ENCODE results near the gene SHISA6.

Gene SHISA6

GRCh38 chr17:11245791-11246190 is 4.8 kb downstream of the SHISA6 start:
- H3K27me3 ChIP-seq (ENCODE audit: control insufficient read depth in 1 of 2, insufficient read depth in 1 of 2, low read length in 2 of 2) = peaks cover 22 to 38% of the 10 kb centered on the region in 2 experiments
- no peak overlapping the region for H3K4me2 ChIP-seq (ENCODE audit: low read length, poor library complexity, severe bottlenecking)

GRCh38 chr17:11250161-11250560 is 9.1 kb downstream of the SHISA6 start:
- no peak overlapping the region for H2BK15ac ChIP-seq (ENCODE audit: low read depth, poor library complexity, severe bottlenecking)
- no peak overlapping the region for H2BK120ac ChIP-seq (ENCODE audit: low read depth, low read length)
- H4K8ac ChIP-seq (ENCODE audit: low read length) = no peak overlapping the region
- H4K91ac ChIP-seq (ENCODE audit: low read length) = no peak overlapping the region
- H3K4ac ChIP-seq (ENCODE audit: low read depth in 1 of 2, low read length in 2 of 2) = no peak overlapping the region
- H2BK12ac ChIP-seq (ENCODE audit: low read length in 2 of 2) = no peak overlapping the region
- H3K27ac ChIP-seq (ENCODE audit: low read length, poor library complexity, severe bottlenecking) = no peak overlapping the region
- H2AK5ac ChIP-seq (ENCODE audit: low read length, severe bottlenecking) = no peak overlapping the region
- H3K9ac ChIP-seq (ENCODE audit: low read length) = no peak overlapping the region
- 87% methylated on average over 7 of the region's 7 CpGs for WGBS
- H2BK5ac ChIP-seq (ENCODE audit: low read depth, low read length, poor library complexity, severe bottlenecking) = no peak overlapping the region
- H3K14ac ChIP-seq (ENCODE audit: low read length in 2 of 2) = no peak overlapping the region
- no peak overlapping the region for H2AFZ ChIP-seq (ENCODE audit: low read depth, low read length)
- H3K4me2 ChIP-seq (ENCODE audit: low read length, poor library complexity, severe bottlenecking) = no peak overlapping the region
- H3K4me3 ChIP-seq (ENCODE audit: insufficient read depth in 1 of 2, low read depth in 1 of 2, low read length in 2 of 2) = no peak overlapping the region
- H3K23ac ChIP-seq (ENCODE audit: low read length in 2 of 2) = no peak overlapping the region
- no peaks in the 10 kb centered on the region for H3K36me3 ChIP-seq (ENCODE audit: control insufficient read depth in 1 of 2, insufficient read depth in 2 of 2, low read depth in 1 of 2, low read length in 2 of 2)
- H3K18ac ChIP-seq (ENCODE audit: low read depth in 1 of 2, low read length in 2 of 2) = no peak overlapping the region
- no peaks in the 10 kb centered on the region for H3K4me1 ChIP-seq (ENCODE audit: control insufficient read depth, insufficient read depth, low read depth, low read length)
- no peaks in the 10 kb centered on the region for H3K9me3 ChIP-seq (ENCODE audit: control insufficient read depth, low read length)
- H3K79me1 ChIP-seq (replicated peaks; ENCODE audit: low read length, poor library complexity, severe bottlenecking) = no peaks in the 10 kb centered on the region
- peaks cover 0 to 7% of the 10 kb centered on the region in 2 experiments for H3K27me3 ChIP-seq (ENCODE audit: control insufficient read depth in 1 of 2, insufficient read depth in 1 of 2, low read length in 2 of 2)
- DNase-seq = no peak

More at GRCh38 chr17:11245791-11246190, 4.8 kb downstream of the SHISA6 start:
- H2AK5ac ChIP-seq (ENCODE audit: low read length, severe bottlenecking) = no peak overlapping the region
- no peaks in the 10 kb centered on the region for H3K79me1 ChIP-seq (replicated peaks; ENCODE audit: low read length, poor library complexity, severe bottlenecking)
- no peak overlapping the region for H2BK5ac ChIP-seq (ENCODE audit: low read depth, low read length, poor library complexity, severe bottlenecking)
- H3K9ac ChIP-seq (ENCODE audit: low read length) = no peak overlapping the region
- H3K4me1 ChIP-seq (ENCODE audit: control insufficient read depth, insufficient read depth, low read depth, low read length) = peaks cover 9% of the 10 kb centered on the region
- no peak overlapping the region for H3K18ac ChIP-seq (ENCODE audit: low read depth in 1 of 2, low read length in 2 of 2)
- no peak overlapping the region for H2AFZ ChIP-seq (ENCODE audit: low read depth, low read length)
- no peak overlapping the region for H2BK15ac ChIP-seq (ENCODE audit: low read depth, poor library complexity, severe bottlenecking)
- DNase-seq = no peak
- no peak overlapping the region for H3K23ac ChIP-seq (ENCODE audit: low read length in 2 of 2)
- H2BK120ac ChIP-seq (ENCODE audit: low read depth, low read length) = no peak overlapping the region
- H3K14ac ChIP-seq (ENCODE audit: low read length in 2 of 2) = no peak overlapping the region
- H2BK12ac ChIP-seq (ENCODE audit: low read length in 2 of 2) = no peak overlapping the region
- H3K4ac ChIP-seq (ENCODE audit: low read depth in 1 of 2, low read length in 2 of 2) = no peak overlapping the region
- H3K9me3 ChIP-seq (ENCODE audit: control insufficient read depth, low read length) = no peaks in the 10 kb centered on the region
- no peak overlapping the region for H3K4me3 ChIP-seq (ENCODE audit: insufficient read depth in 1 of 2, low read depth in 1 of 2, low read length in 2 of 2)
- H3K27ac ChIP-seq (ENCODE audit: low read length, poor library complexity, severe bottlenecking) = no peak overlapping the region
- H4K8ac ChIP-seq (ENCODE audit: low read length) = no peak overlapping the region
- no peak overlapping the region for H4K91ac ChIP-seq (ENCODE audit: low read length)
- 44% methylated on average over 1 of the region's 3 CpGs for WGBS
- H3K36me3 ChIP-seq (ENCODE audit: control insufficient read depth in 1 of 2, insufficient read depth in 2 of 2, low read depth in 1 of 2, low read length in 2 of 2) = peaks cover 0 to 3% of the 10 kb centered on the region in 2 experiments

- no peak overlapping the region for H2AFZ ChIP-seq (ENCODE audit: low read depth, low read length)
- no peak overlapping the region for H4K8ac ChIP-seq (ENCODE audit: low read length)
- no peaks in the 10 kb centered on the region for H3K79me1 ChIP-seq (replicated peaks; ENCODE audit: low read length, poor library complexity, severe bottlenecking)
- no peaks in the 10 kb centered on the region for H3K9me3 ChIP-seq (ENCODE audit: control insufficient read depth, low read length)
- H3K27me3 ChIP-seq (ENCODE audit: control insufficient read depth in 1 of 2, insufficient read depth in 1 of 2, low read length in 2 of 2) = peaks cover 0 to 7% of the 10 kb centered on the region in 2 experiments
- no peak overlapping the region for H2BK5ac ChIP-seq (ENCODE audit: low read depth, low read length, poor library complexity, severe bottlenecking)
- no peak overlapping the region for H4K91ac ChIP-seq (ENCODE audit: low read length)
- 49% methylated on average over 11 of the region's 11 CpGs for WGBS
- no peak overlapping the region for H2BK120ac ChIP-seq (ENCODE audit: low read depth, low read length)
- no peak overlapping the region for H3K4ac ChIP-seq (ENCODE audit: low read depth in 1 of 2, low read length in 2 of 2)
- H3K4me3 ChIP-seq (ENCODE audit: insufficient read depth in 1 of 2, low read depth in 1 of 2, low read length in 2 of 2) = no peak overlapping the region
- H3K4me1 ChIP-seq (ENCODE audit: control insufficient read depth, insufficient read depth, low read depth, low read length) = no peaks in the 10 kb centered on the region
- DNase-seq = no peak
- H3K14ac ChIP-seq (ENCODE audit: low read length in 2 of 2) = no peak overlapping the region
- H2AK5ac ChIP-seq (ENCODE audit: low read length, severe bottlenecking) = no peak overlapping the region
- H3K27ac ChIP-seq (ENCODE audit: low read length, poor library complexity, severe bottlenecking) = no peak overlapping the region
- no peaks in the 10 kb centered on the region for H3K36me3 ChIP-seq (ENCODE audit: control insufficient read depth in 1 of 2, insufficient read depth in 2 of 2, low read depth in 1 of 2, low read length in 2 of 2)
- H3K9ac ChIP-seq (ENCODE audit: low read length) = no peak overlapping the region
- no peak overlapping the region for H3K4me2 ChIP-seq (ENCODE audit: low read length, poor library complexity, severe bottlenecking)
- H3K23ac ChIP-seq (ENCODE audit: low read length in 2 of 2) = no peak overlapping the region
- H2BK12ac ChIP-seq (ENCODE audit: low read length in 2 of 2) = no peak overlapping the region
- H3K18ac ChIP-seq (ENCODE audit: low read depth in 1 of 2, low read length in 2 of 2) = no peak overlapping the region
- H2BK15ac ChIP-seq (ENCODE audit: low read depth, poor library complexity, severe bottlenecking) = no peak overlapping the region
Observed at GRCh38 chr17:11251561-11252107, 10.6 kb downstream of the SHISA6 start.

GRCh38 chr17:11252146-11252545 is 11.1 kb downstream of the SHISA6 start:
- Histone ChIP-seq H2AK5ac (ENCODE audit: low read length, severe bottlenecking) (no peak overlapping the region), H4K91ac (ENCODE audit: low read length) (no peak overlapping the region), H3K4me3 (ENCODE audit: insufficient read depth in 1 of 2, low read depth in 1 of 2, low read length in 2 of 2) (no peak overlapping the region), H2BK120ac (ENCODE audit: low read depth, low read length) (no peak overlapping the region), H2AFZ (ENCODE audit: low read depth, low read length) (no peak overlapping the region), H3K27ac (ENCODE audit: low read length, poor library complexity, severe bottlenecking) (no peak overlapping the region), H2BK5ac (ENCODE audit: low read depth, low read length, poor library complexity, severe bottlenecking) (no peak overlapping the region), H2BK15ac (ENCODE audit: low read depth, poor library complexity, severe bottlenecking) (no peak overlapping the region), H3K23ac (ENCODE audit: low read length in 2 of 2) (no peak overlapping the region), H3K79me1 (replicated peaks; ENCODE audit: low read length, poor library complexity, severe bottlenecking) (no peaks in the 10 kb centered on the region), H3K4me2 (ENCODE audit: low read length, poor library complexity, severe bottlenecking) (no peak overlapping the region), H3K27me3 (ENCODE audit: control insufficient read depth in 1 of 2, insufficient read depth in 1 of 2, low read length in 2 of 2) (peaks cover 0 to 4% of the 10 kb centered on the region in 2 experiments), H3K14ac (ENCODE audit: low read length in 2 of 2) (no peak overlapping the region), H4K8ac (ENCODE audit: low read length) (no peak overlapping the region), H3K4me1 (ENCODE audit: control insufficient read depth, insufficient read depth, low read depth, low read length) (no peaks in the 10 kb centered on the region), H3K36me3 (ENCODE audit: control insufficient read depth in 1 of 2, insufficient read depth in 2 of 2, low read depth in 1 of 2, low read length in 2 of 2) (no peaks in the 10 kb centered on the region), H3K4ac (ENCODE audit: low read depth in 1 of 2, low read length in 2 of 2) (no peak overlapping the region), H3K9me3 (ENCODE audit: control insufficient read depth, low read length) (no peaks in the 10 kb centered on the region), H3K9ac (ENCODE audit: low read length) (no peak overlapping the region), H3K18ac (ENCODE audit: low read depth in 1 of 2, low read length in 2 of 2) (no peak overlapping the region), H2BK12ac (ENCODE audit: low read length in 2 of 2) (no peak overlapping the region)
- no peak for DNase-seq
- whole genome bisulfite sequencing = 77% methylated on average over 8 of the region's 11 CpGs
